GM23338 (cell line): Measurements from ENCODE around the gene XPNPEP1. TPM values are rescaled to one million over a fixed set of nuclear protein-coding genes. Genes with fewer than 3 reads are reported as not detected.

Experiments
- ATAC-seq: fragments of 200-7000 bp; cut with Tn5 transposase; 3 replicates; pipeline ENCODE4 v1.9.1; 2020
- DNase-seq: peaks from one replicate; pipeline ENCODE4 v3.0.0-alpha.2; 2015; ENCODE audit warnings: low spot score
- H2AFZ ChIP-seq: fragments of 200-600 bp; sonication (generic); 2 replicates; pipeline ENCODE4 v1.8.0; 2016; ENCODE audit warnings: antibody characterized with exemption, mild to moderate bottlenecking, moderate library complexity
- H3F3A ChIP-seq: fragments of 200-600 bp; sonication (generic); replicated peaks from 2 replicates; pipeline ENCODE4 v1.8.0; 2017; ENCODE audit warnings: antibody characterized with exemption, mixed run types, low read depth
- H3K27ac ChIP-seq: fragments of 200-600 bp; sonication (generic); 2 replicates; pipeline ENCODE4 v1.6.1; 2016; ENCODE audit warnings: low read depth
- H3K27me3 ChIP-seq: fragments of 200-600 bp; sonication (generic); 2 replicates; pipeline ENCODE4 v1.8.0; 2016; ENCODE audit warnings: mild to moderate bottlenecking, mixed run types, moderate library complexity; ENCODE audit not compliant: insufficient read depth
- H3K36me3 ChIP-seq: fragments of 200-600 bp; sonication (generic); 2 replicates; pipeline ENCODE4 v1.8.0; 2016; ENCODE audit warnings: mild to moderate bottlenecking; ENCODE audit not compliant: insufficient read depth
- H3K4me1 ChIP-seq: fragments of 200-600 bp; sonication (generic); 2 replicates; pipeline ENCODE4 v1.8.0; 2016; ENCODE audit warnings: mild to moderate bottlenecking, moderate library complexity; ENCODE audit not compliant: insufficient read depth
- H3K4me2 ChIP-seq: fragments of 200-600 bp; sonication (generic); 2 replicates; pipeline ENCODE4 v1.7.1; 2017; ENCODE audit warnings: mixed run types
- H3K4me3 ChIP-seq: fragments of 200-600 bp; sonication (generic); 2 replicates; pipeline ENCODE4 v1.6.1; 2016; ENCODE audit warnings: mixed run types
- H3K79me2 ChIP-seq: fragments of 200-600 bp; sonication (generic); replicated peaks from 2 replicates; pipeline ENCODE4 v1.8.0; 2017; ENCODE audit warnings: mild to moderate bottlenecking; ENCODE audit not compliant: insufficient read depth
- H3K9me2 ChIP-seq: fragments of 200-600 bp; sonication (generic); 2 replicates; pipeline ENCODE4 v1.8.0; 2017; ENCODE audit not compliant: insufficient read depth
- H4K20me1 ChIP-seq: fragments of 200-600 bp; sonication (generic); replicated peaks from 2 replicates; pipeline ENCODE4 v1.8.0; 2017; ENCODE audit warnings: mild to moderate bottlenecking; ENCODE audit not compliant: insufficient read depth
- H3K27ac Mint-ChIP-seq: 2 replicates; pipeline ENCODE4 v1.8.0; 2020; ENCODE audit warnings: inconsistent platforms, mild to moderate bottlenecking, moderate library complexity, mixed read lengths
- H3K27me3 Mint-ChIP-seq: 3 replicates; pipeline ENCODE4 v1.8.0; 2022; ENCODE audit warnings: low read depth, mild to moderate bottlenecking, moderate library complexity, mixed read lengths, inconsistent platforms; ENCODE audit not compliant: insufficient read depth, poor library complexity
- H3K36me3 Mint-ChIP-seq: 3 replicates; pipeline ENCODE4 v1.8.0; 2021; ENCODE audit warnings: low read depth, mild to moderate bottlenecking, inconsistent platforms, moderate library complexity, mixed read lengths
- H3K4me1 Mint-ChIP-seq: 3 replicates; pipeline ENCODE4 v1.8.0; 2020; ENCODE audit warnings: mild to moderate bottlenecking, inconsistent platforms, mixed read lengths
- H3K4me3 Mint-ChIP-seq: 3 replicates; pipeline ENCODE4 v1.8.0; 2021; ENCODE audit warnings: moderate library complexity, mild to moderate bottlenecking, inconsistent platforms, mixed read lengths
- H3K9me3 Mint-ChIP-seq: 3 replicates; pipeline ENCODE4 v1.8.0; 2020; ENCODE audit warnings: moderate library complexity, mild to moderate bottlenecking, inconsistent platforms, mixed read lengths
- CREB1 ChIP-seq: fragments of 250-450 bp; sonication (Bioruptor Pico); IDR thresholded peaks from 2 replicates; pipeline ENCODE4 v1.5.0; 2020; ENCODE audit warnings: low read depth, mild to moderate bottlenecking, moderate library complexity
- EZH2 ChIP-seq: fragments of 200-600 bp; sonication (generic); IDR thresholded peaks from one replicate; pipeline ENCODE4 v1.8.0; 2017; ENCODE audit warnings: antibody characterized with exemption, mild to moderate bottlenecking, low read depth; ENCODE audit not compliant: unreplicated experiment
- EZH2phosphoT487 ChIP-seq: fragments of 200-600 bp; sonication (generic); IDR thresholded peaks from one replicate; pipeline ENCODE4 v1.8.1; 2018; ENCODE audit warnings: antibody characterized with exemption; ENCODE audit not compliant: unreplicated experiment
- JUNB ChIP-seq: IDR thresholded peaks from one replicate; pipeline ENCODE4 v1.6.1; 2016; ENCODE audit warnings: antibody characterized with exemption; ENCODE audit not compliant: unreplicated experiment
- NANOG ChIP-seq: IDR thresholded peaks from 2 replicates; pipeline ENCODE4 v1.6.1; 2016; ENCODE audit warnings: antibody characterized with exemption, borderline replicate concordance
- POLR2AphosphoS5 ChIP-seq: IDR thresholded peaks from 2 replicates; pipeline ENCODE4 v1.6.1; 2016; ENCODE audit warnings: antibody characterized with exemption, low read depth
- REST ChIP-seq: IDR thresholded peaks from one replicate; pipeline ENCODE4 v1.6.1; 2018; ENCODE audit warnings: antibody characterized with exemption; ENCODE audit not compliant: unreplicated experiment
- STAT1 ChIP-seq: IDR thresholded peaks from one replicate; pipeline ENCODE4 v1.6.1; 2016; ENCODE audit warnings: antibody characterized with exemption; ENCODE audit not compliant: unreplicated experiment
- ZNF114 ChIP-seq: fragments of 250-450 bp; sonication (Bioruptor Pico); IDR thresholded peaks from 2 replicates; pipeline ENCODE4 v1.5.0; 2020; ENCODE audit warnings: mild to moderate bottlenecking, moderate library complexity
- ZNF331 ChIP-seq: fragments of 250-450 bp; sonication (Bioruptor Pico); IDR thresholded peaks from 2 replicates; pipeline ENCODE4 v1.5.0; 2020; ENCODE audit warnings: low read depth, mild to moderate bottlenecking, moderate library complexity
- polyA plus RNA-seq: library from polyadenylated mRNA; unstranded; fragments of >200 nt; fragmentation: Nextera tagmentation; extraction: Ambion mirVana; gene quantifications from 2 replicates; pipeline ENCODE4 v1.2.1, GENCODE V29; 2016
- total RNA-seq: library from RNA; depleted of rRNA; stranded (reverse); fragments of >200 nt; shearing (Covaris generic); gene quantifications from 2 replicates; pipeline ENCODE4 v1.2.3, GENCODE V29; 2014
- TF ChIP-seq, protein P1 (sequence below): IDR thresholded peaks from 2 replicates; pipeline ENCODE4 v1.6.1; 2016; ENCODE audit warnings: antibody characterized with exemption
- TF ChIP-seq, protein P2 (sequence below), 2 experiments: fragments of 200-600 bp in 1 of 2; sonication (generic) in 1 of 2; conservative IDR thresholded peaks; 2 replicates each; pipeline versions ENCODE4 v1.5.1 to v1.6.1; 2016 to 2017; ENCODE audit warnings: antibody characterized with exemption in 2 of 2, low read depth in 2 of 2, mild to moderate bottlenecking in 2 of 2, moderate library complexity in 1 of 2

Gene XPNPEP1
- total and polyA plus RNA-seq, 2 experiments from 2014 or later, result 17.5 to 55.8 TPM

- Histone ChIP-seq H3K36me3 (no peaks in the 10 kb centered on the region), H3K4me2 (peak overlapping the region; percentile 76), H3K4me1 (peaks cover 30% of the 10 kb centered on the region), H4K20me1 (no peaks in the 10 kb centered on the region), H3K79me2 (peaks cover 10% of the 10 kb centered on the region), H3K4me3 (peak overlapping the region; percentile 51), H3K9me2 (peaks cover 5% of the 10 kb centered on the region; the same call in 1 of the 2 replicates), H3K27me3 (peaks cover 12% of the 10 kb centered on the region), H3K27ac (no peak overlapping the region), H2AFZ (peak overlapping the region; percentile 75; the same call in 1 of the 2 replicates), H3F3A (no peaks in the 10 kb centered on the region)
- no peak for TF ChIP-seq EZH2phosphoT487
- TF ChIP-seq NANOG, result no peak
- no peak for TF ChIP-seq POLR2AphosphoS5
- no peak for TF ChIP-seq EZH2
- no peak for TF ChIP-seq ZNF114 (CRISPR knock-in tag)
- Mint-ChIP-seq H3K4me3 (peak overlapping the region; percentile 72), H3K36me3 (no peaks in the 10 kb centered on the region; the same call in 2 of the 3 replicates), H3K27me3 (peaks cover 15% of the 10 kb centered on the region), H3K9me3 (peaks cover 8% of the 10 kb centered on the region; the same call in 1 of the 3 replicates), H3K4me1 (peaks cover 28% of the 10 kb centered on the region), H3K27ac (no peak overlapping the region)
- no peak for ATAC-seq
- no peak for DNase-seq
Measured at GRCh38 chr10:109924087-109924486, 776 bp upstream of the XPNPEP1 start.

- no peak overlapping the region for H3K27ac ChIP-seq
- peaks cover 30% of the 10 kb centered on the region for H3K4me1 ChIP-seq
- Mint-ChIP-seq H3K27ac (no peak overlapping the region), H3K36me3 (no peaks in the 10 kb centered on the region; the same call in 2 of the 3 replicates), H3K9me3 (no peaks in the 10 kb centered on the region), H3K4me1 (peaks cover 28% of the 10 kb centered on the region), H3K4me3 (peak overlapping the region; percentile 86), H3K27me3 (peaks cover 17% of the 10 kb centered on the region)
- no peaks in the 10 kb centered on the region for H3F3A ChIP-seq
- ATAC-seq (no peak), DNase-seq (no peak)
- TF ChIP-seq, protein P1, sequence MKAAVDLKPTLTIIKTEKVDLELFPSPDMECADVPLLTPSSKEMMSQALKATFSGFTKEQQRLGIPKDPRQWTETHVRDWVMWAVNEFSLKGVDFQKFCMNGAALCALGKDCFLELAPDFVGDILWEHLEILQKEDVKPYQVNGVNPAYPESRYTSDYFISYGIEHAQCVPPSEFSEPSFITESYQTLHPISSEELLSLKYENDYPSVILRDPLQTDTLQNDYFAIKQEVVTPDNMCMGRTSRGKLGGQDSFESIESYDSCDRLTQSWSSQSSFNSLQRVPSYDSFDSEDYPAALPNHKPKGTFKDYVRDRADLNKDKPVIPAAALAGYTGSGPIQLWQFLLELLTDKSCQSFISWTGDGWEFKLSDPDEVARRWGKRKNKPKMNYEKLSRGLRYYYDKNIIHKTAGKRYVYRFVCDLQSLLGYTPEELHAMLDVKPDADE, result no peak
- TF ChIP-seq EZH2, result no peak
- no peak for TF ChIP-seq CREB1 (CRISPR knock-in tag)
- no peak for TF ChIP-seq NANOG
- no peak for TF ChIP-seq STAT1
- TF ChIP-seq POLR2AphosphoS5, result no peak
- no peak for TF ChIP-seq ZNF114 (CRISPR knock-in tag)
- TF ChIP-seq, protein P2, sequence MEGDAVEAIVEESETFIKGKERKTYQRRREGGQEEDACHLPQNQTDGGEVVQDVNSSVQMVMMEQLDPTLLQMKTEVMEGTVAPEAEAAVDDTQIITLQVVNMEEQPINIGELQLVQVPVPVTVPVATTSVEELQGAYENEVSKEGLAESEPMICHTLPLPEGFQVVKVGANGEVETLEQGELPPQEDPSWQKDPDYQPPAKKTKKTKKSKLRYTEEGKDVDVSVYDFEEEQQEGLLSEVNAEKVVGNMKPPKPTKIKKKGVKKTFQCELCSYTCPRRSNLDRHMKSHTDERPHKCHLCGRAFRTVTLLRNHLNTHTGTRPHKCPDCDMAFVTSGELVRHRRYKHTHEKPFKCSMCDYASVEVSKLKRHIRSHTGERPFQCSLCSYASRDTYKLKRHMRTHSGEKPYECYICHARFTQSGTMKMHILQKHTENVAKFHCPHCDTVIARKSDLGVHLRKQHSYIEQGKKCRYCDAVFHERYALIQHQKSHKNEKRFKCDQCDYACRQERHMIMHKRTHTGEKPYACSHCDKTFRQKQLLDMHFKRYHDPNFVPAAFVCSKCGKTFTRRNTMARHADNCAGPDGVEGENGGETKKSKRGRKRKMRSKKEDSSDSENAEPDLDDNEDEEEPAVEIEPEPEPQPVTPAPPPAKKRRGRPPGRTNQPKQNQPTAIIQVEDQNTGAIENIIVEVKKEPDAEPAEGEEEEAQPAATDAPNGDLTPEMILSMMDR (conservative IDR thresholded peaks at IDR 0.05; ENCODE audit: low read depth in 2 of 2), result no peak
- no peak for TF ChIP-seq ZNF331 (CRISPR knock-in tag)
- TF ChIP-seq EZH2phosphoT487, result no peak
- no peak for TF ChIP-seq JUNB
- TF ChIP-seq REST, result no peak
- H3K27me3 ChIP-seq, result peaks cover 12% of the 10 kb centered on the region
- no peaks in the 10 kb centered on the region for H4K20me1 ChIP-seq
- no peaks in the 10 kb centered on the region for H3K36me3 ChIP-seq
- peaks cover 5% of the 10 kb centered on the region; the same call in 1 of the 2 replicates for H3K9me2 ChIP-seq
- H2AFZ ChIP-seq, result peak overlapping the region; percentile 74; the same call in 1 of the 2 replicates
- peaks cover 21% of the 10 kb centered on the region for H3K79me2 ChIP-seq
- peak overlapping the region; percentile 84 for H3K4me2 ChIP-seq
- H3K4me3 ChIP-seq, result peak overlapping the region; percentile 79
Measured at GRCh38 chr10:109922358-109922975, 844 bp downstream of the XPNPEP1 start.
